Fibroblast of lung (primary cell): ENCODE data around the gene SLC6A19. TPM values are rescaled to one million over a fixed set of nuclear protein-coding genes. Genes with fewer than 3 reads are reported as not detected.

Source experiments
- DNase-seq, 2 donors: peaks; one replicate each; pipeline versions ENCODE4 v3.0.0 to v3.0.0-alpha.2; 2010; ENCODE audit warnings: low read depth in 2 of 2
- H2AFZ ChIP-seq: 2 replicates; pipeline ENCODE4 v1.5.1; 2012; ENCODE audit warnings: low read length, control low read depth, inconsistent platforms
- H3K27ac ChIP-seq: 2 replicates; pipeline ENCODE4 v1.5.1; 2011; ENCODE audit warnings: low read length, control low read depth; ENCODE audit not compliant: insufficient read depth
- H3K27me3 ChIP-seq: 2 replicates; pipeline ENCODE4 v1.5.1; 2011; ENCODE audit warnings: mild to moderate bottlenecking, low read length; ENCODE audit not compliant: control insufficient read depth, insufficient read depth
- H3K36me3 ChIP-seq: 2 replicates; pipeline ENCODE4 v1.5.1; 2011; ENCODE audit warnings: low read length; ENCODE audit not compliant: control insufficient read depth, insufficient read depth
- H3K4me1 ChIP-seq: 2 replicates; pipeline ENCODE4 v1.5.1; 2011; ENCODE audit warnings: low read length; ENCODE audit not compliant: control insufficient read depth, insufficient read depth; ENCODE audit errors: extremely low read depth
- H3K4me2 ChIP-seq: 2 replicates; pipeline ENCODE4 v1.5.1; 2011; ENCODE audit warnings: low read length, control low read depth; ENCODE audit not compliant: insufficient read depth; ENCODE audit errors: extremely low read depth
- H3K4me3 ChIP-seq, 4 experiments: fragments of 200-600 bp in 1 of 4; sonication (generic) in 1 of 4; replicated peaks in 1 of 4; 2 replicates each; pipeline ENCODE4 v1.5.1; 2011 to 2016; ENCODE audit warnings: low read length in 4 of 4, low read depth in 3 of 4, mild to moderate bottlenecking in 3 of 4, control low read depth in 2 of 4, inconsistent platforms in 1 of 4, mixed read lengths in 1 of 4; ENCODE audit not compliant: insufficient read depth in 1 of 4; ENCODE audit errors: control extremely low read depth in 1 of 4
- H3K79me2 ChIP-seq: 2 replicates; pipeline ENCODE4 v1.5.1; 2012; ENCODE audit warnings: mild to moderate bottlenecking, low read length, inconsistent platforms; ENCODE audit not compliant: control insufficient read depth, insufficient read depth
- H3K9ac ChIP-seq: 2 replicates; pipeline ENCODE4 v1.5.1; 2011; ENCODE audit warnings: mild to moderate bottlenecking, low read length, control low read depth; ENCODE audit not compliant: insufficient read depth
- H3K9me3 ChIP-seq: 2 replicates; pipeline ENCODE4 v1.5.1; 2012; ENCODE audit warnings: low read depth, low read length; ENCODE audit not compliant: control insufficient read depth, insufficient read depth
- H4K20me1 ChIP-seq: 2 replicates; pipeline ENCODE4 v1.5.1; 2011; ENCODE audit warnings: low read length; ENCODE audit not compliant: control insufficient read depth, insufficient read depth; ENCODE audit errors: extremely low read depth
- CTCF ChIP-seq, 2 donors: IDR thresholded peaks in 1 of 2; conservative IDR thresholded peaks in 1 of 2; 1 replicate in 1 of 2; 2 replicates in 1 of 2; pipeline ENCODE4 v1.5.1; 2011 to 2012; ENCODE audit warnings: low read length in 2 of 2, control low read depth in 1 of 2, inconsistent platforms in 1 of 2, low read depth in 1 of 2, mild to moderate bottlenecking in 1 of 2
- EZH2 ChIP-seq: IDR thresholded peaks from 2 replicates; pipeline ENCODE4 v1.5.1; 2012; ENCODE audit warnings: low read length, control low read depth, mild to moderate bottlenecking; ENCODE audit errors: missing control alignments
- polyA plus RNA-seq, 2 donors: library from polyadenylated mRNA; depleted of rRNA in 1 of 2; stranded (reverse) in 1 of 2; unstranded in 1 of 2; fragments of >200 nt; gene quantifications; 2 replicates each; pipeline ENCODE4 v1.2.1, GENCODE V29; 2011 to 2012; ENCODE audit warnings: missing spikeins in 1 of 2
- total RNA-seq: library from RNA; depleted of rRNA; stranded (reverse); fragments of >200 nt; gene quantifications from 2 replicates; pipeline ENCODE4 v1.2.1, GENCODE V29; 2014

The SLC6A19 gene
- total and polyA plus RNA-seq, 2 donors (not counting 1 experiment from before 2014, with no cell fraction given), result not detected

GRCh38 chr5:1163366-1163765 is 38.0 kb upstream of the SLC6A19 start:
- Histone ChIP-seq H3K4me2 (no peak overlapping the region), H2AFZ (no peak overlapping the region), H3K4me1 (no peaks in the 10 kb centered on the region), H3K79me2 (no peaks in the 10 kb centered on the region), H4K20me1 (no peaks in the 10 kb centered on the region), H3K9me3 (no peaks in the 10 kb centered on the region), H3K36me3 (no peaks in the 10 kb centered on the region), H3K9ac (no peak overlapping the region), H3K27ac (no peak overlapping the region), H3K4me3 (no peak overlapping the region), H3K27me3 (no peaks in the 10 kb centered on the region)
- TF ChIP-seq EZH2, result no peak
- TF ChIP-seq CTCF (conservative IDR thresholded peaks at IDR 0.05 in 1 of 2, IDR thresholded peaks at IDR 0.05 in 1 of 2; ENCODE audit: low read depth in 1 of 2, low read length in 2 of 2), result no peak
- DNase-seq, result no peak

GRCh38 chr5:1163879-1164278 is 37.5 kb upstream of the SLC6A19 start:
- H3K27me3 ChIP-seq, result no peaks in the 10 kb centered on the region
- H3K4me1 ChIP-seq, result no peaks in the 10 kb centered on the region
- H3K4me2 ChIP-seq, result no peak overlapping the region
- H3K27ac ChIP-seq, result no peak overlapping the region
- H4K20me1 ChIP-seq, result no peaks in the 10 kb centered on the region
- TF ChIP-seq EZH2, result no peak
- TF ChIP-seq CTCF (conservative IDR thresholded peaks at IDR 0.05 in 1 of 2, IDR thresholded peaks at IDR 0.05 in 1 of 2; ENCODE audit: low read depth in 1 of 2, low read length in 2 of 2), result no peak
- no peak for DNase-seq
- no peaks in the 10 kb centered on the region for H3K9me3 ChIP-seq
- H3K4me3 ChIP-seq, result no peak overlapping the region
- no peaks in the 10 kb centered on the region for H3K36me3 ChIP-seq
- no peak overlapping the region for H2AFZ ChIP-seq
- H3K79me2 ChIP-seq, result no peaks in the 10 kb centered on the region
- H3K9ac ChIP-seq, result no peak overlapping the region

GRCh38 chr5:1164696-1165630 is 36.4 kb upstream of the SLC6A19 start:
- no peak overlapping the region for H2AFZ ChIP-seq
- H4K20me1 ChIP-seq, result no peaks in the 10 kb centered on the region
- H3K4me3 ChIP-seq, result no peak overlapping the region
- H3K79me2 ChIP-seq, result no peaks in the 10 kb centered on the region
- H3K27ac ChIP-seq, result no peak overlapping the region
- no peaks in the 10 kb centered on the region for H3K4me1 ChIP-seq
- no peak for DNase-seq
- no peaks in the 10 kb centered on the region for H3K27me3 ChIP-seq
- H3K4me2 ChIP-seq, result no peak overlapping the region
- H3K36me3 ChIP-seq, result no peaks in the 10 kb centered on the region
- TF ChIP-seq CTCF (conservative IDR thresholded peaks at IDR 0.05 in 1 of 2, IDR thresholded peaks at IDR 0.05 in 1 of 2; ENCODE audit: low read depth in 1 of 2, low read length in 2 of 2), result no peak
- no peak for TF ChIP-seq EZH2
- H3K9me3 ChIP-seq, result no peaks in the 10 kb centered on the region
- no peak overlapping the region for H3K9ac ChIP-seq
